Gastrocnemius medialis (tissue), 4 donors: ENCODE results near the gene KPNA3. TPM values are rescaled to one million over a fixed set of nuclear protein-coding genes. Genes with fewer than 3 reads are reported as not detected.
"Not testable (repeated sequence)": the region's sequence is repeated elsewhere in the genome, so short reads cannot be mapped to it uniquely, and the experiment has no call there.

ENCODE experiments used
- ATAC-seq, 2 donors: fragments of 150-250 bp; one replicate each; pipeline ENCODE4 v1.9.1; 2016
- DNase-seq, 2 donors: peaks; one replicate each; pipeline ENCODE4 v3.0.0-alpha.2; 2019
- H3K27ac ChIP-seq, 4 donors: fragments of 200-600 bp; sonication (generic); 1 replicate in 1 of 4; 2 replicates in 3 of 4; pipeline ENCODE4 v1.5.1; 2016 to 2018; ENCODE audit warnings: mild to moderate bottlenecking in 2 of 4, moderate library complexity in 1 of 4
- H3K27me3 ChIP-seq, 3 donors: fragments of 200-600 bp; sonication (generic) in 2 of 3; 1 replicate in 1 of 3; 2 replicates in 2 of 3; pipeline versions ENCODE4 v1.5.1 to v1.6.0; 2016 to 2019; ENCODE audit warnings: mild to moderate bottlenecking in 1 of 3, moderate library complexity in 1 of 3
- H3K36me3 ChIP-seq, 2 donors: fragments of 200-600 bp; sonication (generic) in 1 of 2; one replicate each; pipeline ENCODE4 v1.5.1; 2017 to 2018
- H3K4me1 ChIP-seq, 2 donors: fragments of 200-600 bp; sonication (generic) in 1 of 2; one replicate each; pipeline ENCODE4 v1.5.1; 2016 to 2017; ENCODE audit warnings: mild to moderate bottlenecking in 2 of 2
- H3K4me3 ChIP-seq, 4 donors: fragments of 200-600 bp; sonication (generic) in 3 of 4; 1 replicate in 1 of 4; 2 replicates in 3 of 4; pipeline ENCODE4 v1.5.1; 2016 to 2019; ENCODE audit warnings: mild to moderate bottlenecking in 2 of 4
- H3K9me3 ChIP-seq, 3 donors: fragments of 200-600 bp; sonication (generic) in 2 of 3; 1 replicate in 1 of 3; 2 replicates in 2 of 3; pipeline ENCODE4 v1.5.1; 2016 to 2019
- CTCF ChIP-seq, 5 experiments: fragments of 450-650 bp in 3 of 5; fragments of 200-600 bp in 2 of 5; sonication (generic) in 2 of 5; IDR thresholded peaks in 4 of 5; conservative IDR thresholded peaks in 1 of 5; 1 replicate in 4 of 5; 2 replicates in 1 of 5; pipeline ENCODE4 v1.5.1; 2016 to 2019; ENCODE audit warnings: antibody characterized with exemption in 5 of 5, mild to moderate bottlenecking in 3 of 5, moderate library complexity in 3 of 5
- POLR2A ChIP-seq, 2 donors: fragments of 450-650 bp; IDR thresholded peaks; one replicate each; pipeline ENCODE4 v1.6.1; 2017; ENCODE audit warnings: antibody characterized with exemption in 2 of 2, mild to moderate bottlenecking in 2 of 2, moderate library complexity in 2 of 2
- in situ Hi-C, 4 donors: fragments of 200-750 bp; cut with MboI; loops; one replicate each; pipeline versions ENCODE4 v1.15.0 to v1.8.0; 2017; ENCODE audit warnings: low sequenced_read_pairs in 4 of 4
- intact Hi-C: fragments of 100-400 bp; cut with DNase I; formaldehyde crosslinking; loops from one replicate; pipeline ENCODE4 v1.15.1; 2023; ENCODE audit warnings: low total_unique reads
- total RNA-seq, 4 donors: library from RNA; depleted of rRNA; stranded (reverse); fragments of >200 nt; gene quantifications; one replicate each; pipeline versions ENCODE4 v1.1.0 to v1.2.3, GENCODE V29; 2016

KPNA3 gene
- total RNA-seq, 4 donors from 2014 or later = 73.3 to 154 (median 113) TPM

- DNase-seq = no peak
- in situ Hi-C loops = no loop called here
Measured at GRCh38 chr13:49772828-49773227, 19.7 kb downstream of the KPNA3 start.

GRCh38 chr13:49761811-49762210 lies 30.7 kb downstream of the KPNA3 start:
- H3K36me3 ChIP-seq, DNase-seq, H3K4me3 ChIP-seq, ATAC-seq, H3K27ac ChIP-seq, in situ Hi-C loops, H3K27me3 ChIP-seq, H3K9me3 ChIP-seq, intact Hi-C loops: not testable (repeated sequence)
- peaks cover 11 to 13% of the 10 kb centered on the region in 2 donors for H3K4me1 ChIP-seq

More at GRCh38 chr13:49772828-49773227, 19.7 kb downstream of the KPNA3 start:
- no peak for ATAC-seq
- no peak overlapping the region for H3K4me3 ChIP-seq
- no peaks in the 10 kb centered on the region for H3K36me3 ChIP-seq
- H3K4me1 ChIP-seq = peaks cover 18 to 22% of the 10 kb centered on the region in 2 donors
- no peak for TF ChIP-seq POLR2A (IDR thresholded peaks at IDR 0.05)
- no peak for TF ChIP-seq CTCF (IDR thresholded peaks at IDR 0.05 in 4 of 5, conservative IDR thresholded peaks at IDR 0.05 in 1 of 5)
- H3K9me3 ChIP-seq = no peaks in the 10 kb centered on the region
- intact Hi-C loops = no loop called here
- no peaks in the 10 kb centered on the region for H3K27me3 ChIP-seq
- H3K27ac ChIP-seq = no peak overlapping the region

- intact Hi-C loops (no loop called here), in situ Hi-C loops (no loop called here)
- Histone ChIP-seq H3K4me3 (no peak overlapping the region), H3K36me3 (no peaks in the 10 kb centered on the region), H3K9me3 (no peaks in the 10 kb centered on the region), H3K4me1 (peaks cover 11 to 13% of the 10 kb centered on the region in 2 donors), H3K27ac (no peak overlapping the region), H3K27me3 (no peaks in the 10 kb centered on the region)
- no peak for DNase-seq
- TF ChIP-seq CTCF (IDR thresholded peaks at IDR 0.05 in 4 of 5, conservative IDR thresholded peaks at IDR 0.05 in 1 of 5) (no peak), POLR2A (IDR thresholded peaks at IDR 0.05) (no peak)
- no peak for ATAC-seq
Measured at GRCh38 chr13:49760558-49760957, 31.9 kb downstream of the KPNA3 start.

- intact Hi-C loops = no loop called here
- in situ Hi-C loops = no loop called here
Measured at GRCh38 chr13:49759503-49759902, 33.0 kb downstream of the KPNA3 start.

GRCh38 chr13:49756263-49756662 lies 36.2 kb downstream of the KPNA3 start:
- intact Hi-C loops (no loop called here), in situ Hi-C loops (no loop called here)
- no peak for DNase-seq
- Histone ChIP-seq H3K36me3 (no peaks in the 10 kb centered on the region), H3K4me3 (no peak overlapping the region), H3K27me3 (no peaks in the 10 kb centered on the region), H3K4me1 (peaks cover 11 to 24% of the 10 kb centered on the region in 2 donors), H3K9me3 (no peaks in the 10 kb centered on the region), H3K27ac (no peak overlapping the region)
- TF ChIP-seq CTCF (IDR thresholded peaks at IDR 0.05 in 4 of 5, conservative IDR thresholded peaks at IDR 0.05 in 1 of 5) = no peak
- no peak for TF ChIP-seq POLR2A (IDR thresholded peaks at IDR 0.05)
- ATAC-seq = no peak

More at GRCh38 chr13:49759503-49759902, 33.0 kb downstream of the KPNA3 start:
- TF ChIP-seq POLR2A (IDR thresholded peaks at IDR 0.05) = no peak
- no peak for TF ChIP-seq CTCF (IDR thresholded peaks at IDR 0.05 in 4 of 5, conservative IDR thresholded peaks at IDR 0.05 in 1 of 5)
- no peaks in the 10 kb centered on the region for H3K36me3 ChIP-seq
- DNase-seq (no peak), ATAC-seq (no peak)
- no peaks in the 10 kb centered on the region for H3K27me3 ChIP-seq
- H3K4me1 ChIP-seq = peaks cover 8 to 16% of the 10 kb centered on the region in 2 donors
- no peak overlapping the region for H3K4me3 ChIP-seq
- no peak overlapping the region for H3K27ac ChIP-seq
- no peaks in the 10 kb centered on the region for H3K9me3 ChIP-seq
